Body of pancreas (tissue), 4 donors: ENCODE results near the gene ZBTB46. TPM values are rescaled to one million over a fixed set of nuclear protein-coding genes. Genes with fewer than 3 reads are reported as not detected.

Experiments used
- ATAC-seq: fragments of 150-250 bp; one replicate; pipeline ENCODE4 v1.9.1; 2016
- DNase-seq, 4 donors: peaks; one replicate each; pipeline ENCODE4 v3.0.0-alpha.2; 2019
- H3K27ac ChIP-seq, 4 donors: fragments of 200-600 bp; sonication (generic); 1 replicate in 3 of 4; 2 replicates in 1 of 4; pipeline versions ENCODE4 v1.5.1 to v1.6.1; 2016 to 2019; ENCODE audit warnings: mild to moderate bottlenecking in 1 of 4, mixed read lengths in 1 of 4, moderate library complexity in 1 of 4
- H3K27me3 ChIP-seq, 2 donors: fragments of 200-600 bp; sonication (generic); one replicate each; pipeline ENCODE4 v1.6.0; 2016; ENCODE audit warnings: mild to moderate bottlenecking in 1 of 2
- H3K36me3 ChIP-seq, 2 donors: fragments of 200-600 bp; sonication (generic); replicated peaks in 1 of 2; 2 replicates each; pipeline ENCODE4 v1.5.1; 2016; ENCODE audit warnings: low read depth in 2 of 2; ENCODE audit not compliant: insufficient read depth in 1 of 2
- H3K4me1 ChIP-seq: fragments of 200-600 bp; sonication (generic); one replicate; pipeline ENCODE4 v1.6.0; 2016
- H3K4me3 ChIP-seq, 2 donors: fragments of 200-600 bp; sonication (generic); 1 replicate in 1 of 2; 2 replicates in 1 of 2; pipeline ENCODE4 v1.5.1; 2016 to 2019
- H3K9me3 ChIP-seq, 3 donors: fragments of 200-600 bp; sonication (generic); 1 replicate in 2 of 3; 2 replicates in 1 of 3; pipeline ENCODE4 v1.5.1; 2016
- CTCF ChIP-seq, 7 experiments: fragments of 450-650 bp in 4 of 7; fragments of 200-600 bp in 3 of 7; sonication (generic) in 3 of 7; IDR thresholded peaks; one replicate each; pipeline ENCODE4 v1.5.1; 2016 to 2019; ENCODE audit warnings: antibody characterized with exemption in 7 of 7
- POLR2A ChIP-seq, 3 donors: fragments of 450-650 bp; IDR thresholded peaks; one replicate each; pipeline ENCODE4 v1.6.1; 2016; ENCODE audit warnings: antibody characterized with exemption in 3 of 3, mild to moderate bottlenecking in 2 of 3
- WGBS, 2 donors: methylation state at CpG; one replicate each; pipeline ENCODE4 v1.1.5; 2017; 5-methylcytosine and 5-hydroxymethylcytosine counted together
- intact Hi-C: fragments of 100-400 bp; cut with DNase I; formaldehyde crosslinking; loops from one replicate; pipeline ENCODE4 v1.15.1; 2023
- total RNA-seq, 2 donors: library from RNA; depleted of rRNA; stranded (reverse); fragments of >200 nt; gene quantifications; one replicate each; pipeline ENCODE4 v1.1.0, GENCODE V29; 2016

The ZBTB46 gene
- total RNA-seq, 2 donors from 2014 or later, result 4.3 to 5.4 TPM

- H3K27ac ChIP-seq, result peak overlapping the region in 1 of 4 donors; percentile 55
- ATAC-seq (peak; percentile 88), DNase-seq (peak; percentile 88 to 96 (median 94))
- TF ChIP-seq CTCF (IDR thresholded peaks at IDR 0.05) (peak in 1 of 7 experiments; percentile 10), POLR2A (IDR thresholded peaks at IDR 0.05) (no peak)
- H3K27me3 ChIP-seq, result no peaks in the 10 kb centered on the region
- no peaks in the 10 kb centered on the region for H3K36me3 ChIP-seq
- intact Hi-C loops, result no loop called here
- H3K4me1 ChIP-seq, result peaks cover 27% of the 10 kb centered on the region
- H3K4me3 ChIP-seq, result no peak overlapping the region
- 37 to 51% methylated on average over 3 to 21 of the region's 21 CpGs for WGBS, 2 donors
- H3K9me3 ChIP-seq, result no peaks in the 10 kb centered on the region
These were observed 4.2 kb upstream of the ZBTB46 start for GRCh38 chr20:63835021-63835858.

GRCh38 chr20:63834491-63834880 is 3.4 kb upstream of the ZBTB46 start:
- Histone ChIP-seq H3K9me3 (no peaks in the 10 kb centered on the region), H3K27ac (peak overlapping the region in 1 of 4 donors; percentile 55), H3K4me1 (peaks cover 30% of the 10 kb centered on the region), H3K27me3 (no peaks in the 10 kb centered on the region), H3K36me3 (no peaks in the 10 kb centered on the region), H3K4me3 (no peak overlapping the region)
- no peak for TF ChIP-seq POLR2A (IDR thresholded peaks at IDR 0.05)
- TF ChIP-seq CTCF (IDR thresholded peaks at IDR 0.05), result no peak
- WGBS, 2 donors, result 86 to 100% methylated on average over 1 to 8 of the region's 9 CpGs
- no peak for DNase-seq
- no peak for ATAC-seq
- intact Hi-C loops, result no loop called here

- 63 to 67% methylated on average over 7 to 20 of the region's 20 CpGs for WGBS, 2 donors
- ATAC-seq, result no peak
- Histone ChIP-seq H3K36me3 (no peaks in the 10 kb centered on the region), H3K27ac (no peak overlapping the region), H3K4me3 (no peak overlapping the region), H3K4me1 (peaks cover 34% of the 10 kb centered on the region), H3K9me3 (no peaks in the 10 kb centered on the region), H3K27me3 (no peaks in the 10 kb centered on the region)
- DNase-seq, result no peak
- intact Hi-C loops, result no loop called here
- no peak for TF ChIP-seq POLR2A (IDR thresholded peaks at IDR 0.05)
- TF ChIP-seq CTCF (IDR thresholded peaks at IDR 0.05), result no peak
These were observed 2.9 kb upstream of the ZBTB46 start for GRCh38 chr20:63833776-63834490.

GRCh38 chr20:63831993-63832686 is 1.1 kb upstream of the ZBTB46 start:
- peaks cover 34% of the 10 kb centered on the region for H3K4me1 ChIP-seq
- intact Hi-C loops, result no loop called here
- H3K27me3 ChIP-seq, result no peaks in the 10 kb centered on the region
- H3K9me3 ChIP-seq, result no peaks in the 10 kb centered on the region
- no peak overlapping the region for H3K4me3 ChIP-seq
- TF ChIP-seq CTCF (IDR thresholded peaks at IDR 0.05) (no peak), POLR2A (IDR thresholded peaks at IDR 0.05) (peak in 2 of 3 donors; percentile 14 to 28)
- 9% methylated on average over 67 of the region's 76 CpGs; no CpG with 5 or more reads in 1 of the 2 donors for WGBS, 2 donors
- H3K36me3 ChIP-seq, result no peaks in the 10 kb centered on the region
- ATAC-seq, result no peak
- peak overlapping the region in 2 of 4 donors; percentile 31 to 47 for H3K27ac ChIP-seq
- peak in 2 of 4 donors; percentile 25 to 36 for DNase-seq
